CD8-positive, alpha-beta memory T cell (primary cell): Measurements from ENCODE around the gene ZNF483. TPM values are rescaled to one million over a fixed set of nuclear protein-coding genes. Genes with fewer than 3 reads are reported as not detected.

Source experiments
- CTCF ChIA-PET: fragments of 350-600 bp; sonication (Branson Sonifier 250); formaldehyde crosslinking; loops from one replicate; lab custom pipeline; 2021; ENCODE audit warnings: antibody characterized with exemption; lab: Charles Lee
- POLR2A ChIA-PET: fragments of 350-600 bp; sonication (Branson Sonifier 250); formaldehyde crosslinking; loops from one replicate; lab custom pipeline; 2021; ENCODE audit warnings: antibody characterized with exemption; lab: Charles Lee
- DNase-seq, 5 donors: peaks; one replicate each; pipeline versions ENCODE4 v3.0.0 to v3.0.0-alpha.2; 2020 to 2022; ENCODE audit warnings: mixed read lengths in 1 of 5
- H3K27ac ChIP-seq: one replicate; pipeline ENCODE4 v1.7.0; 2013; ENCODE audit warnings: low read depth, mild to moderate bottlenecking, low read length, moderate library complexity
- H3K27me3 ChIP-seq: 2 replicates; pipeline ENCODE4 v1.7.0; 2013; ENCODE audit warnings: low read length, mild to moderate bottlenecking; ENCODE audit not compliant: insufficient read depth, poor library complexity, severe bottlenecking
- H3K36me3 ChIP-seq: 2 replicates; pipeline ENCODE4 v1.7.0; 2013; ENCODE audit warnings: mild to moderate bottlenecking, low read length, moderate library complexity; ENCODE audit not compliant: insufficient read depth
- H3K4me1 ChIP-seq: 2 replicates; pipeline ENCODE4 v1.7.0; 2013; ENCODE audit warnings: mild to moderate bottlenecking, low read length, moderate library complexity; ENCODE audit not compliant: insufficient read depth
- H3K4me3 ChIP-seq: 2 replicates; pipeline ENCODE4 v1.7.0; 2013; ENCODE audit warnings: mild to moderate bottlenecking, low read length
- H3K9me3 ChIP-seq: 2 replicates; pipeline ENCODE4 v1.7.0; 2013; ENCODE audit warnings: mild to moderate bottlenecking, low read length
- H3K27ac Mint-ChIP-seq, 8 donors: one replicate each; pipeline ENCODE4 v1.8.0; 2020 to 2021; ENCODE audit warnings: mixed read lengths in 8 of 8, mild to moderate bottlenecking in 6 of 8, inconsistent platforms in 3 of 8, moderate library complexity in 3 of 8
- H3K27me3 Mint-ChIP-seq, 2 donors: one replicate each; pipeline ENCODE4 v1.8.0; 2020 to 2021; ENCODE audit warnings: mixed read lengths in 2 of 2, mild to moderate bottlenecking in 1 of 2, moderate library complexity in 1 of 2
- H3K36me3 Mint-ChIP-seq, 3 donors: one replicate each; pipeline ENCODE4 v1.8.0; 2020 to 2021; ENCODE audit warnings: mixed read lengths in 3 of 3, inconsistent platforms in 1 of 3, mild to moderate bottlenecking in 1 of 3
- H3K4me1 Mint-ChIP-seq, 3 donors: one replicate each; pipeline ENCODE4 v1.8.0; 2020 to 2021; ENCODE audit warnings: mixed read lengths in 3 of 3, inconsistent platforms in 1 of 3, mild to moderate bottlenecking in 1 of 3
- H3K4me3 Mint-ChIP-seq, 7 donors: one replicate each; pipeline ENCODE4 v1.8.0; 2020 to 2021; ENCODE audit warnings: mixed read lengths in 7 of 7, mild to moderate bottlenecking in 6 of 7, moderate library complexity in 4 of 7, inconsistent platforms in 2 of 7
- H3K9me3 Mint-ChIP-seq, 5 donors: one replicate each; pipeline ENCODE4 v1.8.0; 2020 to 2022; ENCODE audit warnings: mixed read lengths in 5 of 5, mild to moderate bottlenecking in 3 of 5, moderate library complexity in 2 of 5, inconsistent platforms in 1 of 5
- polyA plus RNA-seq: library from polyadenylated mRNA; unstranded; fragments of 300-500 nt; fragmentation: Illumina TruSeq; gene quantifications from one replicate; pipeline ENCODE4 v1.2.3, GENCODE V29; 2021
- total RNA-seq, 2 experiments: library from RNA; stranded (reverse); gene quantifications; one replicate each; pipeline ENCODE4 v1.2.3, GENCODE V29; 2021

ZNF483 gene
- total and polyA plus RNA-seq, 3 experiments from 2014 or later = 2.7 to 5.4 (median 2.8) TPM

GRCh38 chr9:111516061-111516465 is 8.9 kb upstream of the ZNF483 start:
- CTCF ChIA-PET = no interaction called here
- H3K36me3 ChIP-seq = no peaks in the 10 kb centered on the region
- H3K27me3 ChIP-seq = no peaks in the 10 kb centered on the region
- no peak overlapping the region for H3K4me3 Mint-ChIP-seq
- peaks cover 0 to 6% (median 0%) of the 10 kb centered on the region in 3 donors for H3K36me3 Mint-ChIP-seq
- no peak overlapping the region for H3K27ac ChIP-seq
- peaks cover 0 to 25% of the 10 kb centered on the region in 2 donors for H3K27me3 Mint-ChIP-seq
- H3K4me1 ChIP-seq = no peaks in the 10 kb centered on the region
- H3K9me3 ChIP-seq = no peaks in the 10 kb centered on the region
- H3K9me3 Mint-ChIP-seq = peaks cover 3 to 13% (median 5%) of the 10 kb centered on the region in 5 donors
- DNase-seq = no peak
- POLR2A ChIA-PET = no interaction called here
- H3K27ac Mint-ChIP-seq = no peak overlapping the region
- no peak overlapping the region for H3K4me3 ChIP-seq
- H3K4me1 Mint-ChIP-seq = no peaks in the 10 kb centered on the region

GRCh38 chr9:111524731-111525055 is 286 bp upstream of the ZNF483 start:
- ChIA-PET CTCF (interaction anchor here (1.4 kb wide), 1 partner anchor 42 kb away, joined by 4 read pairs; no protein-coding TSS in a partner anchor), POLR2A (interaction anchor here (0.6 to 3.6 kb wide), 3 partner anchors 19 to 652 kb away, joined by 3 to 18 read pairs (median 3); partner anchors contain the start of gene ECPAS)
- peak overlapping the region; percentile 93 for H3K4me3 ChIP-seq
- H3K9me3 ChIP-seq = no peaks in the 10 kb centered on the region
- peak overlapping the region in 7 of 8 donors; percentile 60 to 99 (median 89) for H3K27ac Mint-ChIP-seq
- H3K4me1 ChIP-seq = peaks cover 9% of the 10 kb centered on the region
- H3K27ac ChIP-seq = peak overlapping the region; percentile 83
- H3K9me3 Mint-ChIP-seq = no peaks in the 10 kb centered on the region
- H3K36me3 ChIP-seq = no peaks in the 10 kb centered on the region
- no peaks in the 10 kb centered on the region for H3K27me3 ChIP-seq
- H3K4me3 Mint-ChIP-seq = peak overlapping the region; percentile 93 to 98 (median 97)
- DNase-seq = no peak
- H3K27me3 Mint-ChIP-seq = peaks cover 2 to 9% of the 10 kb centered on the region in 2 donors
- H3K36me3 Mint-ChIP-seq = peaks cover 3 to 17% (median 10%) of the 10 kb centered on the region in 3 donors
- peaks cover 18 to 31% (median 30%) of the 10 kb centered on the region in 3 donors for H3K4me1 Mint-ChIP-seq

- peaks cover 7 to 32% (median 16%) of the 10 kb centered on the region in 3 donors for H3K36me3 Mint-ChIP-seq
- DNase-seq = no peak
- H3K27me3 ChIP-seq = no peaks in the 10 kb centered on the region
- CTCF ChIA-PET = no interaction called here
- H3K4me1 ChIP-seq = peaks cover 9% of the 10 kb centered on the region
- POLR2A ChIA-PET = no interaction called here
- H3K27ac Mint-ChIP-seq = peak overlapping the region in 5 of 8 donors; percentile 5 to 67 (median 25)
- H3K9me3 Mint-ChIP-seq = peaks cover 0 to 3% (median 2%) of the 10 kb centered on the region in 5 donors
- peaks cover 0 to 2% of the 10 kb centered on the region in 2 donors for H3K27me3 Mint-ChIP-seq
- no peaks in the 10 kb centered on the region for H3K36me3 ChIP-seq
- no peak overlapping the region for H3K4me3 ChIP-seq
- H3K27ac ChIP-seq = no peak overlapping the region
- H3K4me1 Mint-ChIP-seq = peaks cover 18 to 31% (median 30%) of the 10 kb centered on the region in 3 donors
- H3K9me3 ChIP-seq = no peaks in the 10 kb centered on the region
- H3K4me3 Mint-ChIP-seq = no peak overlapping the region
These were observed 2.4 kb downstream of the ZNF483 start for GRCh38 chr9:111527347-111527746.

- Histone ChIP-seq H3K9me3 (no peaks in the 10 kb centered on the region), H3K36me3 (no peaks in the 10 kb centered on the region), H3K4me3 (no peak overlapping the region), H3K27ac (no peak overlapping the region), H3K4me1 (peaks cover 9% of the 10 kb centered on the region), H3K27me3 (no peaks in the 10 kb centered on the region)
- Mint-ChIP-seq H3K9me3 (peaks cover 4 to 23% (median 16%) of the 10 kb centered on the region in 5 donors), H3K4me1 (peaks cover 12 to 24% (median 21%) of the 10 kb centered on the region in 3 donors), H3K27ac (no peak overlapping the region), H3K4me3 (no peak overlapping the region), H3K27me3 (no peaks in the 10 kb centered on the region), H3K36me3 (peaks cover 16 to 52% (median 39%) of the 10 kb centered on the region in 3 donors)
- POLR2A ChIA-PET = no interaction called here
- CTCF ChIA-PET = no interaction called here
- DNase-seq = no peak
These were observed 4.8 kb downstream of the ZNF483 start for GRCh38 chr9:111529787-111530186.

- Mint-ChIP-seq H3K27ac (no peak overlapping the region), H3K27me3 (no peaks in the 10 kb centered on the region), H3K4me3 (no peak overlapping the region), H3K4me1 (peaks cover 0 to 8% (median 7%) of the 10 kb centered on the region in 3 donors), H3K9me3 (peaks cover 7 to 33% (median 24%) of the 10 kb centered on the region in 5 donors), H3K36me3 (peaks cover 23 to 61% (median 52%) of the 10 kb centered on the region in 3 donors)
- Histone ChIP-seq H3K4me1 (no peaks in the 10 kb centered on the region), H3K36me3 (no peaks in the 10 kb centered on the region), H3K9me3 (peaks cover under 1% of the 10 kb centered on the region), H3K27me3 (no peaks in the 10 kb centered on the region), H3K27ac (no peak overlapping the region), H3K4me3 (no peak overlapping the region)
- CTCF ChIA-PET = no interaction called here
- DNase-seq = no peak
- POLR2A ChIA-PET = no interaction called here
These were observed 6.7 kb downstream of the ZNF483 start for GRCh38 chr9:111531716-111532115.

- CTCF ChIA-PET = no interaction called here
- no peaks in the 10 kb centered on the region for H3K36me3 ChIP-seq
These were observed 8.3 kb downstream of the ZNF483 start for GRCh38 chr9:111533099-111533790.

GRCh38 chr9:111542497-111543254 is 17.7 kb downstream of the ZNF483 start:
- no peak for DNase-seq
- Mint-ChIP-seq H3K9me3 (peaks cover 62 to 95% (median 87%) of the 10 kb centered on the region in 5 donors), H3K27ac (no peak overlapping the region), H3K27me3 (no peaks in the 10 kb centered on the region), H3K36me3 (peaks cover 20 to 82% (median 66%) of the 10 kb centered on the region in 3 donors), H3K4me3 (no peak overlapping the region), H3K4me1 (no peaks in the 10 kb centered on the region)
- POLR2A ChIA-PET = no interaction called here
- CTCF ChIA-PET = no interaction called here
- Histone ChIP-seq H3K36me3 (peaks cover 13% of the 10 kb centered on the region), H3K27me3 (no peaks in the 10 kb centered on the region), H3K4me3 (no peak overlapping the region), H3K9me3 (peaks cover 53% of the 10 kb centered on the region), H3K4me1 (no peaks in the 10 kb centered on the region), H3K27ac (no peak overlapping the region)

More at GRCh38 chr9:111533099-111533790, 8.3 kb downstream of the ZNF483 start:
- H3K27me3 Mint-ChIP-seq = no peaks in the 10 kb centered on the region
- H3K27ac Mint-ChIP-seq = no peak overlapping the region
- peaks cover 23 to 63% (median 63%) of the 10 kb centered on the region in 3 donors for H3K36me3 Mint-ChIP-seq
- H3K27ac ChIP-seq = no peak overlapping the region
- DNase-seq = no peak
- peaks cover 11 to 48% (median 33%) of the 10 kb centered on the region in 5 donors for H3K9me3 Mint-ChIP-seq
- no peak overlapping the region for H3K4me3 Mint-ChIP-seq
- H3K27me3 ChIP-seq = no peaks in the 10 kb centered on the region
- POLR2A ChIA-PET = no interaction called here
- H3K4me1 Mint-ChIP-seq = no peaks in the 10 kb centered on the region
- H3K4me1 ChIP-seq = no peaks in the 10 kb centered on the region
- H3K4me3 ChIP-seq = no peak overlapping the region
- H3K9me3 ChIP-seq = peaks cover 5% of the 10 kb centered on the region

- peaks cover 45% of the 10 kb centered on the region for H3K9me3 ChIP-seq
- DNase-seq = no peak
- H3K4me3 ChIP-seq = no peak overlapping the region
- Mint-ChIP-seq H3K27ac (no peak overlapping the region), H3K4me1 (no peaks in the 10 kb centered on the region), H3K9me3 (peaks cover 63 to 89% (median 84%) of the 10 kb centered on the region in 5 donors), H3K4me3 (no peak overlapping the region), H3K27me3 (no peaks in the 10 kb centered on the region), H3K36me3 (peaks cover 14 to 74% (median 66%) of the 10 kb centered on the region in 3 donors)
- no peaks in the 10 kb centered on the region for H3K36me3 ChIP-seq
- H3K27me3 ChIP-seq = no peaks in the 10 kb centered on the region
- CTCF ChIA-PET = no interaction called here
- H3K27ac ChIP-seq = no peak overlapping the region
- POLR2A ChIA-PET = no interaction called here
- H3K4me1 ChIP-seq = no peaks in the 10 kb centered on the region
These were observed 23.6 kb downstream of the ZNF483 start for GRCh38 chr9:111548623-111549022.
